IPS-NIHi11 (cell line): ENCODE data around the gene STX3.
"Not testable (repeated sequence)": the region's sequence is repeated elsewhere in the genome, so short reads cannot be mapped to it uniquely, and the experiment has no call there.

Source experiments
- DNase-seq: peaks from one replicate; pipeline ENCODE4 v3.0.0; 2012; ENCODE audit warnings: mixed read lengths, low spot score

STX3 gene

GRCh38 chr11:59842316-59842715 is 87.1 kb downstream of the STX3 start:
- DNase-seq, result no peak

- no peak for DNase-seq
Observed at GRCh38 chr11:59845399-59845798, 90.2 kb downstream of the STX3 start, which contains the start of gene CBLIF. CBLIF (minus strand) TSS chr11:59845499; CDS start chr11:59845453, 46 bp downstream.

- no peak for DNase-seq
Observed at GRCh38 chr11:59846556-59846955, 91.4 kb downstream of the STX3 start.

GRCh38 chr11:59847626-59848025 is 92.5 kb downstream of the STX3 start:
- no peak for DNase-seq

- DNase-seq, result not testable (repeated sequence)
Observed at GRCh38 chr11:59848439-59848838, 93.3 kb downstream of the STX3 start.

DNA sequence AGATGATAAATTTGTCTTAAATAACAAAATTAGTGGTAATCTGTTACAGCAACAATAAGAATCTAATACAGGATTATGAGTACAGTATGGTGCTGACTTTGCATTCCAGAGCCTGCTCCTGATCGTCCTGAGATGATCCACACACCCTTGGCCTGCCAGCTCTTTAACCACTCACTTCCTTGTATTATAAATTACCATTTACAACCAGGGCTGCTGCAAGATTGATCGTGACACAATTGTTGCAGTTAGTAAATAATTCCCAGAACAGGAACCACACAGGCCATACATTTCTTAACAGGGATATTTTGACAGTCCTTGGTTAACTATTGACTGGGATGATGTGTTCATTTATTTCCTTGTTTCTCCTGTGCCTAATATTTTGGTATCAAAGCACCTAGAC is 94.0 kb downstream of the STX3 start:
- DNase-seq, result no peak

- not testable (repeated sequence) for DNase-seq
Observed at GRCh38 chr11:59849551-59849950, 94.4 kb downstream of the STX3 start.

DNA sequence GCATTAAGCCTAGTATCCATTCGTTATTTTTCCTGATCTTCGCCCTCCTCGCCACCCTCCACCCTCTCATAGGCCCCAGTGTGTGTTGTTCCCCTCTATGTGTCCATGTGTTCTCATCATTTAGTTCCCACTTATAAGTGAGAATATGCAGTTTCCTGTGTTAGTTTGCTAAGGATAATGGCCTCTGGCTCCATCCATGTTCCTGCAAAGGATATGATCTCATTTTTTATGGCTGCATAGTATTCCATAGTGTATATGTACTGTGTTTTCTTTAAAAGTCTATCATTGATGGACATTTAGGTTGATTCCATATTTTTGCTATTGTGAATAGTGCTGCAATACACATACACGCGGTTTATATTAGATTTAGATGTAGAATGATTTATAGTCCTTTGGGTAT is 96.2 kb downstream of the STX3 start:
- not testable (repeated sequence) for DNase-seq

DNA sequence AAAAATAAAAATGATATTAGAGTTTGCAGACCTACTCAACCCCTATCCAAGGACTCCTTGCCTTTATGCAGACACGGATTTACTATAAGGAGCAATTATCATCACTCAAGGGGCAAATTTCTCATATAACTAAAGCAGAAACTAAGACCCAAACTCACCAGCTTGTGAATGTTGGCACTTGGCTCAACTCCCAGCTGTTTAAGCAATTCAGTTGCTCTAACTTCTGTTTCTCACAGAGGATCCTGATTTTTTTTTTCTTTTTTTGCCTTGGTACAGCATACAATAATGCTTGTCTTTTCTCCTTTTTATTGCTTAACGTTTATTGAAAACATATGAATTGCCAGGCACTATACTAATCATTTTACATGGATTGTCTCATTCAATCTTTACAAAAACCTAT is 99.7 kb downstream of the STX3 start:
- no peak for DNase-seq
